HepG2 (cell line): Measurements from ENCODE around the gene FMO3. TPM values are rescaled to one million over a fixed set of nuclear protein-coding genes. Genes with fewer than 3 reads are reported as not detected.

Experiments used
- ATAC-seq: fragments of 200-7000 bp; cut with Tn5 transposase; 3 replicates; pipeline ENCODE4 v1.9.1; 2020; ENCODE audit warnings: mild to moderate bottlenecking, moderate library complexity
- BruUV-seq: library from RNA; stranded (reverse); fragments of 400-500 nt; replicated peaks from 2 replicates; lab custom pipeline; 2021; lab: Mats Ljungman, UMichigan
- CTCF ChIA-PET: fragments of 300-600 bp; formaldehyde crosslinking; extraction: SDS; loops from one replicate; lab custom pipeline; 2021; ENCODE audit warnings: low total read pairs, inconsistent platforms, low intra/inter-chr PET ratio; lab: Yijun Ruan, JAX
- POLR2A ChIA-PET: fragments of 350-600 bp; sonication (Branson Sonifier 250); formaldehyde crosslinking; loops from one replicate; lab custom pipeline; 2020; ENCODE audit warnings: antibody characterized with exemption, inconsistent platforms; lab: Yijun Ruan, JAX
- DNase-seq: peaks from one replicate; pipeline ENCODE4 v3.0.0-alpha.2; 2015; ENCODE audit warnings: low spot score
- FAIRE-seq: peaks from 3 replicates; lab custom pipeline; 2011; peaks lifted over from hg19 to GRCh38; lab: Jason Lieb, UNC
- H2AFZ ChIP-seq: one replicate; pipeline ENCODE4 v1.6.1; 2011; ENCODE audit warnings: low read length, inconsistent platforms
- H3K27ac ChIP-seq: fragments of 300-600 bp; 3 replicates; pipeline ENCODE4 v1.8.0; 2011; ENCODE audit warnings: mixed run types, mild to moderate bottlenecking, mixed read lengths, low read length, inconsistent platforms; ENCODE audit not compliant: insufficient read depth; ENCODE audit errors: extremely low read length
- H3K27me3 ChIP-seq, 2 experiments: fragments of 200-600 bp in 1 of 2; 2 replicates in 1 of 2; 3 replicates in 1 of 2; pipeline versions ENCODE4 v1.6.0 to v1.8.0; 2011; ENCODE audit warnings: low read length in 2 of 2, mild to moderate bottlenecking in 2 of 2, moderate library complexity in 2 of 2, inconsistent platforms in 1 of 2; ENCODE audit not compliant: insufficient read depth in 2 of 2, control insufficient read depth in 1 of 2
- H3K36me3 ChIP-seq, 2 experiments: fragments of 200-600 bp in 1 of 2; replicated peaks in 1 of 2; 2 replicates in 1 of 2; 3 replicates in 1 of 2; pipeline versions ENCODE4 v1.5.1 to v1.8.0; 2011; ENCODE audit warnings: low read length in 2 of 2, inconsistent platforms in 1 of 2; ENCODE audit not compliant: insufficient read depth in 2 of 2, control insufficient read depth in 1 of 2
- H3K4me1 ChIP-seq: 2 replicates; pipeline ENCODE4 v1.5.1; 2012; ENCODE audit warnings: low read length, inconsistent platforms; ENCODE audit not compliant: insufficient read depth
- H3K4me2 ChIP-seq: 2 replicates; pipeline ENCODE4 v1.6.0; 2011; ENCODE audit warnings: low read depth, low read length, inconsistent platforms
- H3K4me3 ChIP-seq, 3 experiments: fragments of 200-600 bp in 1 of 3; sonication (generic), shearing (Covaris generic) in 1 of 3; replicated peaks in 1 of 3; 2 replicates each; pipeline ENCODE4 v1.5.1; 2011 to 2016; ENCODE audit warnings: low read length in 3 of 3, inconsistent platforms in 2 of 3, low read depth in 2 of 3, mild to moderate bottlenecking in 2 of 3, control low read depth in 1 of 3, mixed read lengths in 1 of 3; ENCODE audit not compliant: insufficient read depth in 1 of 3
- H3K79me2 ChIP-seq: one replicate; pipeline ENCODE4 v1.6.1; 2011; ENCODE audit warnings: low read length, inconsistent platforms; ENCODE audit not compliant: insufficient read depth
- H3K9ac ChIP-seq: 2 replicates; pipeline ENCODE4 v1.6.0; 2011; ENCODE audit warnings: mild to moderate bottlenecking, low read depth, low read length, inconsistent platforms; ENCODE audit not compliant: insufficient read depth
- H3K9me3 ChIP-seq: 2 replicates; pipeline ENCODE4 v1.5.1; 2012; ENCODE audit warnings: mild to moderate bottlenecking, low read length
- H4K20me1 ChIP-seq: 2 replicates; pipeline ENCODE4 v1.6.0; 2011; ENCODE audit warnings: inconsistent platforms, mild to moderate bottlenecking, low read length, moderate library complexity; ENCODE audit not compliant: insufficient read depth
- DNMT3B ChIP-seq: conservative IDR thresholded peaks from 2 replicates; pipeline ENCODE4 v1.6.1; 2016; ENCODE audit warnings: missing biosample characterization, control low read depth
- HDAC1 ChIP-seq: sonication (generic); formaldehyde crosslinking; IDR thresholded peaks from 2 replicates; pipeline ENCODE4 v1.5.1; 2020; ENCODE audit warnings: mild to moderate bottlenecking, missing genetic modification reagents
- PAWR ChIP-seq: sonication (generic); formaldehyde crosslinking; IDR thresholded peaks from 2 replicates; pipeline ENCODE4 v1.4.0; 2020; ENCODE audit warnings: missing genetic modification reagents, mild to moderate bottlenecking, borderline replicate concordance
- PHF21A ChIP-seq: sonication (generic); formaldehyde crosslinking; IDR thresholded peaks from 2 replicates; pipeline ENCODE4 v1.5.0; 2020; ENCODE audit warnings: mild to moderate bottlenecking, missing genetic modification reagents
- RARA ChIP-seq: IDR thresholded peaks from 2 replicates; pipeline ENCODE4 v1.6.1; 2016; ENCODE audit warnings: missing genetic modification reagents, missing compliant biosample characterization
- RBM22 ChIP-seq: fragments of 200-400 bp; formaldehyde crosslinking; optimal IDR thresholded peaks from 2 replicates; pipeline ENCODE3; 2017; ENCODE audit warnings: mild to moderate bottlenecking, low read length, moderate library complexity
- RFXAP ChIP-seq: sonication (generic); formaldehyde crosslinking; IDR thresholded peaks from 2 replicates; pipeline ENCODE4 v1.4.0; 2020; ENCODE audit warnings: missing genetic modification reagents, borderline replicate concordance
- SMAD9 ChIP-seq: sonication (generic); formaldehyde crosslinking; IDR thresholded peaks from 2 replicates; pipeline ENCODE4 v1.5.1; 2020; ENCODE audit warnings: mild to moderate bottlenecking, missing genetic modification reagents
- STAT5B ChIP-seq: sonication (generic); formaldehyde crosslinking; IDR thresholded peaks from 2 replicates; pipeline ENCODE4 v1.4.0; 2020; ENCODE audit warnings: missing genetic modification reagents
- TBP ChIP-seq: sonication (generic); formaldehyde crosslinking; IDR thresholded peaks from 2 replicates; pipeline ENCODE4 v1.5.0; 2020; ENCODE audit warnings: missing genetic modification reagents
- ZBTB8A ChIP-seq: sonication (generic); formaldehyde crosslinking; IDR thresholded peaks from 2 replicates; pipeline ENCODE4 v1.4.0; 2020; ENCODE audit warnings: mild to moderate bottlenecking, low read depth, missing genetic modification reagents, borderline replicate concordance
- ZC3H13 ChIP-seq: sonication (generic); formaldehyde crosslinking; IDR thresholded peaks from 2 replicates; pipeline ENCODE4 v1.8.1; 2023; ENCODE audit warnings: mild to moderate bottlenecking, missing genetic modification reagents, moderate library complexity
- ZNF121 ChIP-seq: sonication (generic); formaldehyde crosslinking; IDR thresholded peaks from 2 replicates; pipeline ENCODE4 v1.5.0; 2020; ENCODE audit warnings: mild to moderate bottlenecking, missing genetic modification reagents
- ZNF431 ChIP-seq: sonication (generic); formaldehyde crosslinking; IDR thresholded peaks from 2 replicates; pipeline ENCODE4 v1.9.0; 2022; ENCODE audit warnings: missing genetic modification reagents, low read depth, mild to moderate bottlenecking, borderline replicate concordance
- ZNF446 ChIP-seq: sonication (generic); formaldehyde crosslinking; IDR thresholded peaks from 2 replicates; pipeline ENCODE4 v1.5.0; 2020; ENCODE audit warnings: mild to moderate bottlenecking, missing genetic modification reagents
- WGBS: methylation state at CpG from one replicate; pipeline ENCODE4 v1.1.6; 2017; ENCODE audit warnings: low lambda C conversion rate; 5-methylcytosine and 5-hydroxymethylcytosine counted together
- in situ Hi-C: cut with HindIII; loops from 2 replicates; pipeline ENCODE4 v1.10.0; 2017; ENCODE audit warnings: low pct_unique_long_range_greater_than_20kb; ENCODE audit not compliant: extremely low pct_ligation_motif_present
- intact Hi-C: fragments of 100-400 bp; cut with micrococcal nuclease; formaldehyde crosslinking; loops from one replicate; pipeline ENCODE4 v1.10.0; 2022; ENCODE audit not compliant: unreplicated experiment
- polyA plus RNA-seq, 8 experiments: library from polyadenylated mRNA; depleted of rRNA in 3 of 8; stranded (reverse) in 7 of 8; unstranded in 1 of 8; fragments of >200 nt; fragmentation: Illumina TruSeq in 4 of 8; extraction: Trizol in 4 of 8; gene quantifications; 2 replicates each; pipeline versions ENCODE4 v1.2.1 to v1.2.3, GENCODE V29; 2011 to 2016; ENCODE audit warnings: low read depth in 4 of 8, missing spikeins in 1 of 8, mixed read lengths in 1 of 8; ENCODE audit not compliant: insufficient read depth in 1 of 8
- total RNA-seq, 5 experiments: library from RNA; depleted of rRNA; stranded (reverse); fragments of >200 nt; fragmentation: Illumina TruSeq; extraction: Trizol; gene quantifications; 2 replicates each; pipeline ENCODE4 v1.2.3, GENCODE V29; 2016; ENCODE audit warnings: low read depth in 1 of 5
- TF ChIP-seq, protein P1 (sequence below): sonication (generic); formaldehyde crosslinking; IDR thresholded peaks from 2 replicates; pipeline ENCODE4 v1.4.0; 2020; ENCODE audit warnings: missing genetic modification reagents
- TF ChIP-seq, protein P2 (sequence below): sonication (generic); formaldehyde crosslinking; IDR thresholded peaks from 2 replicates; pipeline ENCODE4 v1.8.0; 2022; ENCODE audit warnings: missing genetic modification reagents, mild to moderate bottlenecking, moderate library complexity, borderline replicate concordance

FMO3 gene
- total and polyA plus RNA-seq, 2 of the 13 experiments (the other 11 are each of a cell fraction or from before 2014, with no cell fraction given), result not detected

DNA sequence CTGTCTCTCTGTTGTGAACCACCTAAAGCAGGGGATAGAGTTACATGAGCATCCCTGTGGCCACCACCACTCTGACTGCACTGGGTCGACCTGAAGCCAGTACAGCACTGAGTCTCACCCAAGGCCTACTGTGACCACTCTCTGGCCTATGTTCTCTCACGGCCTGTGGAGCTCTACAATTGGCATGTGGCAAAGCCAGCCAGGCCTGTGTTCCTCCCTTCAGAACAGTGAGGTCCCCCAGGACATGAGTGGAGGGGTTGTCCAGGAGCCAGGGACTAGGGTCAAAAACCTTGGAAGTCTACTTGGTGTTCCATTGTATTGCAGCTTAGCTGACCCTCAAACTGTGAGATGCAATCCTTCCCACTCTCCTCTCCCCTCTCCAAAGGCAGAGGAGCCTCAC, 42.7 kb upstream of the FMO3 start:
- WGBS, result 0% methylated on average over 2 of the region's 2 CpGs
- FAIRE-seq, result no peak
- ChIA-PET POLR2A (no interaction called here), CTCF (no interaction called here)
- Histone ChIP-seq H2AFZ (no peak overlapping the region), H3K4me1 (no peaks in the 10 kb centered on the region), H3K27ac (no peak overlapping the region), H3K79me2 (no peaks in the 10 kb centered on the region), H3K36me3 (no peaks in the 10 kb centered on the region), H3K27me3 (no peaks in the 10 kb centered on the region), H3K4me2 (no peak overlapping the region), H3K9ac (no peak overlapping the region), H3K9me3 (peaks cover 76% of the 10 kb centered on the region), H3K4me3 (no peak overlapping the region), H4K20me1 (no peaks in the 10 kb centered on the region)
- intact Hi-C loops, result no loop called here
- no TSS peak for BruUV-seq
- ATAC-seq, result no peak
- in situ Hi-C loops, result no loop called here
- TF ChIP-seq STAT5B (CRISPR knock-in tag) (no peak), TBP (no peak)
- DNase-seq, result no peak

DNA sequence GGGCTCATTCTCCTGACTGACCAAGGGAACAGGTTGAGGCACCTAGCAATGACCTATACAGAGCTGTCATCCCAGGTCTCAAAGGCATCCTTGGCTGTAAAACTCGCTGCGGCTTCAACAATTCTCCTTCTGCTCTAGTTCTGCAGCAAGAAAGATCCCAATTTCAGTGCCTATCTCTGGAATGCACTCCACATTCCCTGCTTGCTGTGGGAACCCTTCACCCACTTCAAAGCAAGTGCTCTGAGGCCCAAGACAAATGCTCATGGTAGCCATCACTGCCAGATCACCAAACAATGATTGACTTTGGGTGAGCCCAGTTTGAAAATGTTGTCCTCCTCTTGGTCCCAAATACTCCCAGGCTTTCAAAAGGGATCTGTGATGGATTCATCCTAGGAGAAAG, 37.7 kb upstream of the FMO3 start:
- Histone ChIP-seq H3K4me3 (no peak overlapping the region), H3K79me2 (no peaks in the 10 kb centered on the region), H2AFZ (no peak overlapping the region), H3K4me1 (no peaks in the 10 kb centered on the region), H3K9ac (no peak overlapping the region), H4K20me1 (no peaks in the 10 kb centered on the region), H3K9me3 (peaks cover 63% of the 10 kb centered on the region), H3K27me3 (no peaks in the 10 kb centered on the region), H3K4me2 (no peak overlapping the region), H3K27ac (no peak overlapping the region), H3K36me3 (no peaks in the 10 kb centered on the region)
- no TSS peak for BruUV-seq
- POLR2A ChIA-PET, result no interaction called here
- intact Hi-C loops, result no loop called here
- in situ Hi-C loops, result no loop called here
- ATAC-seq, result no peak
- CTCF ChIA-PET, result no interaction called here
- no peak for DNase-seq
- WGBS, result 48% methylated on average over 2 of the region's 2 CpGs
- TF ChIP-seq RARA (CRISPR knock-in tag) (no peak), RBM22 (no peak), RFXAP (no peak), HDAC1 (CRISPR knock-in tag) (no peak), ZNF446 (CRISPR knock-in tag) (no peak), PAWR (CRISPR knock-in tag) (no peak), ZNF431 (no peak), ZBTB8A (CRISPR knock-in tag) (no peak), PHF21A (no peak), DNMT3B (CRISPR knock-in tag) (no peak), ZNF121 (CRISPR knock-in tag) (no peak), ZC3H13 (CRISPR knock-in tag) (no peak), SMAD9 (no peak), STAT5B (CRISPR knock-in tag) (no peak)
- TF ChIP-seq, protein P1, sequence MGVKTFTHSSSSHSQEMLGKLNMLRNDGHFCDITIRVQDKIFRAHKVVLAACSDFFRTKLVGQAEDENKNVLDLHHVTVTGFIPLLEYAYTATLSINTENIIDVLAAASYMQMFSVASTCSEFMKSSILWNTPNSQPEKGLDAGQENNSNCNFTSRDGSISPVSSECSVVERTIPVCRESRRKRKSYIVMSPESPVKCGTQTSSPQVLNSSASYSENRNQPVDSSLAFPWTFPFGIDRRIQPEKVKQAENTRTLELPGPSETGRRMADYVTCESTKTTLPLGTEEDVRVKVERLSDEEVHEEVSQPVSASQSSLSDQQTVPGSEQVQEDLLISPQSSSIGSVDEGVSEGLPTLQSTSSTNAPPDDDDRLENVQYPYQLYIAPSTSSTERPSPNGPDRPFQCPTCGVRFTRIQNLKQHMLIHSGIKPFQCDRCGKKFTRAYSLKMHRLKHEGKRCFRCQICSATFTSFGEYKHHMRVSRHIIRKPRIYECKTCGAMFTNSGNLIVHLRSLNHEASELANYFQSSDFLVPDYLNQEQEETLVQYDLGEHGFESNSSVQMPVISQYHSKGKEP, result no peak
- TF ChIP-seq, protein P2, sequence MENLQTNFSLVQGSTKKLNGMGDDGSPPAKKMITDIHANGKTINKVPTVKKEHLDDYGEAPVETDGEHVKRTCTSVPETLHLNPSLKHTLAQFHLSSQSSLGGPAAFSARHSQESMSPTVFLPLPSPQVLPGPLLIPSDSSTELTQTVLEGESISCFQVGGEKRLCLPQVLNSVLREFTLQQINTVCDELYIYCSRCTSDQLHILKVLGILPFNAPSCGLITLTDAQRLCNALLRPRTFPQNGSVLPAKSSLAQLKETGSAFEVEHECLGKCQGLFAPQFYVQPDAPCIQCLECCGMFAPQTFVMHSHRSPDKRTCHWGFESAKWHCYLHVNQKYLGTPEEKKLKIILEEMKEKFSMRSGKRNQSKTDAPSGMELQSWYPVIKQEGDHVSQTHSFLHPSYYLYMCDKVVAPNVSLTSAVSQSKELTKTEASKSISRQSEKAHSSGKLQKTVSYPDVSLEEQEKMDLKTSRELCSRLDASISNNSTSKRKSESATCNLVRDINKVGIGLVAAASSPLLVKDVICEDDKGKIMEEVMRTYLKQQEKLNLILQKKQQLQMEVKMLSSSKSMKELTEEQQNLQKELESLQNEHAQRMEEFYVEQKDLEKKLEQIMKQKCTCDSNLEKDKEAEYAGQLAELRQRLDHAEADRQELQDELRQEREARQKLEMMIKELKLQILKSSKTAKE (CRISPR knock-in tag), result no peak
- FAIRE-seq, result no peak
